SK-N-MC (cell line): ENCODE measurements around the gene FGF3.

Source experiments
- EZH2 ChIP-seq: fragments of 200-600 bp; sonication (generic); IDR thresholded peaks from one replicate; pipeline ENCODE4 v1.6.1; 2017; ENCODE audit warnings: antibody characterized with exemption
- FOXP2 ChIP-seq: optimal IDR thresholded peaks from 2 replicates; pipeline ENCODE3; 2011; ENCODE audit warnings: mild to moderate bottlenecking, moderate library complexity; ENCODE audit not compliant: insufficient read depth; ENCODE audit errors: extremely low read length, control extremely low read depth
- POLR2AphosphoS5 ChIP-seq: IDR thresholded peaks from 2 replicates; pipeline ENCODE4 v1.6.1; 2012; ENCODE audit warnings: mild to moderate bottlenecking, low read depth, low read length, borderline replicate concordance

- TF ChIP-seq POLR2AphosphoS5 (no peak), EZH2 (no peak), FOXP2 (no peak)
Observed at GRCh38 chr11:69860796-69861445, 41.7 kb upstream of the FGF3 start.
